Measurements from ENCODE around the gene LILRA5. TPM values are rescaled to one million over a fixed set of nuclear protein-coding genes. Genes with fewer than 3 reads are reported as not detected.

The LILRA5 gene
- total and polyA plus RNA-seq, 2 of the 4 experiments (the other 2 are of a cell fraction): not detected

GRCh38 chr19:54335164-54335563 is 22.2 kb upstream of the LILRA5 start:
- Histone ChIP-seq H3K4ac (ENCODE audit: low read depth, low read length) (no peak overlapping the region), H3K18ac (ENCODE audit: low read depth, low read length) (no peak overlapping the region), H4K91ac (ENCODE audit: insufficient read depth, low read depth, low read length) (no peak overlapping the region), H3K9me3 (ENCODE audit: control insufficient read depth, insufficient read depth, low read length) (peaks cover 8% of the 10 kb centered on the region; the same call in 1 of the 2 replicates), H3K4me1 (ENCODE audit: control insufficient read depth, insufficient read depth, low read length) (no peaks in the 10 kb centered on the region), H2AK5ac (ENCODE audit: low read depth, low read length) (no peak overlapping the region), H3K9me1 (ENCODE audit: insufficient read depth, low read length) (no peaks in the 10 kb centered on the region), H2AK9ac (replicated peaks; ENCODE audit: low read depth, low read length, poor library complexity) (no peak overlapping the region), H3K27ac (ENCODE audit: insufficient read depth, low read length) (no peak overlapping the region), H3K9ac (ENCODE audit: low read depth, low read length) (no peak overlapping the region), H3K56ac (ENCODE audit: extremely low read depth, insufficient read depth, low read length) (no peak overlapping the region), H2BK5ac (ENCODE audit: low read depth, low read length, poor library complexity, severe bottlenecking) (no peak overlapping the region), H3K36me3 (ENCODE audit: control insufficient read depth, insufficient read depth, low read length) (no peaks in the 10 kb centered on the region), H2BK120ac (ENCODE audit: low read depth, low read length) (no peak overlapping the region), H3K27me3 (ENCODE audit: control insufficient read depth, insufficient read depth, low read length) (no peaks in the 10 kb centered on the region), H3K79me1 (ENCODE audit: low read depth in 1 of 2, low read length in 2 of 2) (no peaks in the 10 kb centered on the region), H3K4me3 (ENCODE audit: insufficient read depth, low read depth, low read length) (no peak overlapping the region), H4K20me1 (ENCODE audit: insufficient read depth, low read length) (no peaks in the 10 kb centered on the region), H3K23ac (ENCODE audit: low read depth, low read length) (no peak overlapping the region), H3K14ac (replicated peaks; ENCODE audit: low read depth, low read length) (no peak overlapping the region), H4K5ac (ENCODE audit: low read depth, low read length) (no peak overlapping the region), H2BK20ac (ENCODE audit: low read depth, low read length) (no peak overlapping the region), H2BK15ac (ENCODE audit: low read depth, low read length) (no peak overlapping the region), H2AFZ (replicated peaks; ENCODE audit: low read length, poor library complexity) (no peak overlapping the region), H4K8ac (ENCODE audit: low read depth in 2 of 2, low read length in 2 of 2) (no peak overlapping the region), H3K4me2 (ENCODE audit: low read depth, low read length) (no peak overlapping the region)
- intact Hi-C loops (cut with micrococcal nuclease): no loop called here
- POLR2A ChIA-PET (ENCODE audit: unreplicated experiment): no interaction called here
- ATAC-seq (ENCODE audit: low read depth) (no peak), DNase-seq (no peak)
- in situ Hi-C loops (cut with MboI; ENCODE audit: low sequenced_read_pairs): no loop called here
- TF ChIP-seq SMC3 (IDR thresholded peaks at IDR 0.05; ENCODE audit: low read depth, low read length): no peak
- no peak for TF ChIP-seq CHD1 (IDR thresholded peaks at IDR 0.05; ENCODE audit: low read depth, low read length)
- TF ChIP-seq FOS (IDR thresholded peaks at IDR 0.05; ENCODE audit: low read depth, low read length): no peak
- no peak for TF ChIP-seq ELK1 (IDR thresholded peaks at IDR 0.05; ENCODE audit: borderline replicate concordance, low read depth, low read length)
- no peak for TF ChIP-seq CTCF (conservative IDR thresholded peaks at IDR 0.05; ENCODE audit: low read depth, low read length)
- TF ChIP-seq NFE2L2 (IDR thresholded peaks at IDR 0.05; ENCODE audit: low read depth, low read length): no peak
- TF ChIP-seq MXI1 (IDR thresholded peaks at IDR 0.05; ENCODE audit: borderline replicate concordance, low read depth, low read length): no peak
- no peak for TF ChIP-seq RFX5 (IDR thresholded peaks at IDR 0.05; ENCODE audit: low read depth, low read length)
- TF ChIP-seq RAD21 (IDR thresholded peaks at IDR 0.05; ENCODE audit: low read length): no peak
- no peak for TF ChIP-seq CEBPB (IDR thresholded peaks at IDR 0.05; ENCODE audit: low read depth, low read length)
- no peak for TF ChIP-seq USF2 (IDR thresholded peaks at IDR 0.05; ENCODE audit: low read depth, low read length)
- TF ChIP-seq BHLHE40 (IDR thresholded peaks at IDR 0.05; ENCODE audit: low read depth, low read length): no peak
- TF ChIP-seq POLR2A (IDR thresholded peaks at IDR 0.05; ENCODE audit: low read depth, low read length): no peak
- no peak for TF ChIP-seq RCOR1 (IDR thresholded peaks at IDR 0.05; ENCODE audit: insufficient replicate concordance, low read length)
- no peak for TF ChIP-seq MAZ (IDR thresholded peaks at IDR 0.05; ENCODE audit: borderline replicate concordance, low read depth, low read length)
- TF ChIP-seq MAFK (IDR thresholded peaks at IDR 0.05; ENCODE audit: low read depth, low read length): no peak
- dilution Hi-C loops (cut with HindIII; ENCODE audit: low sequenced_read_pairs, unreplicated experiment): no loop called here
- BruUV-seq (replicated peaks): no TSS peak
- WGBS, 2 experiments (ENCODE audit: extremely low coverage in 2 of 2, insufficient read length in 1 of 2): no CpG with 5 or more reads among the region's 5 CpGs
- CTCF ChIA-PET: interaction anchor here (0.6 kb wide), 1 partner anchor 53 kb away, joined by 5 read pairs; no protein-coding TSS in a partner anchor

Measured in IMR-90 (cell line).